GM12892 (cell line): ENCODE results near the gene ZNF438.

Experiments used
- POLR2A ChIP-seq: IDR thresholded peaks from 2 replicates; pipeline ENCODE4 v1.6.1; 2011; ENCODE audit warnings: low read depth, low read length, control low read depth
- TAF1 ChIP-seq: IDR thresholded peaks from 2 replicates; pipeline ENCODE4 v1.6.1; 2011; ENCODE audit warnings: low read depth, mild to moderate bottlenecking, control low read depth, low read length, borderline replicate concordance

- no peak for TF ChIP-seq POLR2A
- no peak for TF ChIP-seq TAF1
These were observed 6.5 kb downstream of the ZNF438 start for GRCh38 chr10:31025142-31025541.
